H9 (cell line): Measurements from ENCODE around the gene SEC22A. TPM values are rescaled to one million over a fixed set of nuclear protein-coding genes. Genes with fewer than 3 reads are reported as not detected.

Source experiments
- DNase-seq: peaks from one replicate; pipeline ENCODE4 v3.0.0-alpha.2; 2017
- H2AFZ ChIP-seq: one replicate; pipeline ENCODE4 v1.6.1; 2013; ENCODE audit warnings: mild to moderate bottlenecking, low read length, control low read depth, moderate library complexity
- H2AK5ac ChIP-seq: 2 replicates; pipeline ENCODE4 v1.6.1; 2013; ENCODE audit warnings: low read length, control low read depth, mixed read lengths; ENCODE audit not compliant: insufficient read length
- H2BK120ac ChIP-seq: one replicate; pipeline ENCODE4 v1.6.1; 2013; ENCODE audit warnings: low read depth, mild to moderate bottlenecking, low read length, control low read depth, inconsistent platforms; ENCODE audit not compliant: poor library complexity, severe bottlenecking
- H2BK12ac ChIP-seq: 2 replicates; pipeline ENCODE4 v1.6.1; 2013; ENCODE audit warnings: low read length, control low read depth, mixed read lengths, low read depth; ENCODE audit not compliant: insufficient read length
- H2BK15ac ChIP-seq: 2 replicates; pipeline ENCODE4 v1.6.1; 2013; ENCODE audit warnings: low read depth, low read length, control low read depth
- H2BK20ac ChIP-seq: one replicate; pipeline ENCODE4 v1.6.1; 2013; ENCODE audit warnings: low read depth, mild to moderate bottlenecking, low read length, control low read depth, inconsistent platforms; ENCODE audit not compliant: poor library complexity, severe bottlenecking
- H2BK5ac ChIP-seq: 2 replicates; pipeline ENCODE4 v1.6.1; 2013; ENCODE audit warnings: low read length, control low read depth, mixed read lengths; ENCODE audit not compliant: insufficient read length
- H3K14ac ChIP-seq: 2 replicates; pipeline ENCODE4 v1.6.1; 2013; ENCODE audit warnings: low read length, control low read depth; ENCODE audit not compliant: insufficient read depth
- H3K18ac ChIP-seq: 2 replicates; pipeline ENCODE4 v1.6.1; 2013; ENCODE audit warnings: low read depth, mild to moderate bottlenecking, mixed read lengths, low read length, control low read depth; ENCODE audit not compliant: insufficient read length
- H3K23ac ChIP-seq: 2 replicates; pipeline ENCODE4 v1.6.1; 2013; ENCODE audit warnings: low read length, control low read depth, mixed read lengths, low read depth; ENCODE audit not compliant: insufficient read length
- H3K23me2 ChIP-seq: 2 replicates; pipeline ENCODE4 v1.6.1; 2013; ENCODE audit warnings: low read depth, mild to moderate bottlenecking, mixed read lengths, low read length, control low read depth; ENCODE audit not compliant: insufficient read length, poor library complexity, severe bottlenecking
- H3K27ac ChIP-seq: 2 replicates; pipeline ENCODE4 v1.5.1; 2013; ENCODE audit warnings: low read length, control low read depth, mixed read lengths, low read depth; ENCODE audit not compliant: insufficient read length
- H3K27me3 ChIP-seq: 2 replicates; pipeline ENCODE4 v1.6.1; 2013; ENCODE audit warnings: low read length, control low read depth, inconsistent platforms; ENCODE audit not compliant: insufficient read depth
- H3K4ac ChIP-seq: 2 replicates; pipeline ENCODE4 v1.6.1; 2013; ENCODE audit warnings: low read depth, mild to moderate bottlenecking, control low read depth, inconsistent platforms, low read length, moderate library complexity
- H3K4me1 ChIP-seq: 2 replicates; pipeline ENCODE4 v1.6.1; 2013; ENCODE audit warnings: low read length, control low read depth, inconsistent platforms; ENCODE audit not compliant: insufficient read depth
- H3K4me2 ChIP-seq: 2 replicates; pipeline ENCODE4 v1.6.1; 2013; ENCODE audit warnings: low read length, control low read depth, mixed read lengths; ENCODE audit not compliant: insufficient read length, insufficient read depth
- H3K56ac ChIP-seq: 2 replicates; pipeline ENCODE4 v1.6.1; 2013; ENCODE audit warnings: low read depth, mild to moderate bottlenecking, mixed read lengths, low read length, control low read depth; ENCODE audit not compliant: insufficient read length
- H3K79me1 ChIP-seq: 2 replicates; pipeline ENCODE4 v1.6.1; 2013; ENCODE audit warnings: low read depth, mild to moderate bottlenecking, moderate library complexity, low read length, control low read depth, inconsistent platforms; ENCODE audit not compliant: insufficient read depth, poor library complexity, severe bottlenecking
- H3K79me2 ChIP-seq: 2 replicates; pipeline ENCODE4 v1.6.1; 2013; ENCODE audit warnings: low read length, control low read depth, inconsistent platforms; ENCODE audit not compliant: insufficient read depth
- H3K9ac ChIP-seq: 2 replicates; pipeline ENCODE4 v1.6.1; 2013; ENCODE audit warnings: low read length, control low read depth, mixed read lengths; ENCODE audit not compliant: insufficient read length; ENCODE audit errors: extremely low read depth
- H3K9me3 ChIP-seq: one replicate; pipeline ENCODE4 v1.6.1; 2013; ENCODE audit warnings: low read depth, low read length, inconsistent platforms; ENCODE audit not compliant: control insufficient read depth
- H3T11ph ChIP-seq: one replicate; pipeline ENCODE4 v1.6.1; 2013; ENCODE audit warnings: mild to moderate bottlenecking, low read length, control low read depth, inconsistent platforms
- H4K20me1 ChIP-seq: one replicate; pipeline ENCODE4 v1.6.1; 2013; ENCODE audit not compliant: control insufficient read depth, insufficient read length, insufficient read depth
- H4K5ac ChIP-seq: 2 replicates; pipeline ENCODE4 v1.6.1; 2013; ENCODE audit warnings: low read depth, mild to moderate bottlenecking, mixed read lengths, low read length, control low read depth; ENCODE audit not compliant: insufficient read length
- H4K8ac ChIP-seq: replicated peaks from 2 replicates; pipeline ENCODE4 v1.6.1; 2013; ENCODE audit warnings: low read length, control low read depth, mixed read lengths, low read depth; ENCODE audit not compliant: insufficient read length
- H4K91ac ChIP-seq: 2 replicates; pipeline ENCODE4 v1.6.1; 2013; ENCODE audit warnings: low read depth, mild to moderate bottlenecking, moderate library complexity, mixed read lengths, low read length, control low read depth; ENCODE audit not compliant: insufficient read length
- H3K27ac Mint-ChIP-seq, 3 experiments: 2 replicates in 2 of 3; 3 replicates in 1 of 3; pipeline ENCODE4 v1.8.0; 2020 to 2021; ENCODE audit warnings: mixed read lengths in 3 of 3, mild to moderate bottlenecking in 1 of 3, moderate library complexity in 1 of 3
- H3K27me3 Mint-ChIP-seq: 2 replicates; pipeline ENCODE4 v1.8.0; 2021; ENCODE audit warnings: low read depth, mild to moderate bottlenecking, moderate library complexity, mixed read lengths
- H3K36me3 Mint-ChIP-seq, 3 experiments: 2 replicates in 2 of 3; 3 replicates in 1 of 3; pipeline ENCODE4 v1.8.0; 2020 to 2021; ENCODE audit warnings: low read depth in 3 of 3, mixed read lengths in 3 of 3; ENCODE audit not compliant: insufficient read depth in 1 of 3
- H3K4me1 Mint-ChIP-seq, 2 experiments: 2 replicates each; pipeline ENCODE4 v1.8.0; 2020; ENCODE audit warnings: mixed read lengths in 2 of 2
- H3K4me3 Mint-ChIP-seq, 2 experiments: 2 replicates in 1 of 2; 3 replicates in 1 of 2; pipeline ENCODE4 v1.8.0; 2020 to 2021; ENCODE audit warnings: mild to moderate bottlenecking in 2 of 2, mixed read lengths in 2 of 2, moderate library complexity in 1 of 2
- H3K9me3 Mint-ChIP-seq, 2 experiments: 2 replicates in 1 of 2; 3 replicates in 1 of 2; pipeline ENCODE4 v1.8.0; 2020; ENCODE audit warnings: mild to moderate bottlenecking in 2 of 2, mixed read lengths in 2 of 2, moderate library complexity in 1 of 2
- CTCF ChIP-seq: fragments of 200-600 bp; sonication (generic); conservative IDR thresholded peaks from 3 replicates; pipeline ENCODE4 v1.8.0; 2021; ENCODE audit warnings: antibody characterized with exemption, mild to moderate bottlenecking
- WGBS: extraction: QIAGEN DNeasy Blood & Tissue Kit; methylation state at CpG from one replicate; pipeline ENCODE4 v1.1.7; 2013; ENCODE audit warnings: missing lambda C conversion rate, low lambda C conversion rate, mixed read lengths; ENCODE audit not compliant: insufficient read length; ENCODE audit errors: extremely low coverage; 5-methylcytosine and 5-hydroxymethylcytosine counted together
- total RNA-seq: library from RNA; stranded (reverse); gene quantifications from 2 replicates; pipeline ENCODE4 v1.2.1, GENCODE V29; 2021

SEC22A gene
- total RNA-seq, 1 experiment from 2014 or later, result 9.9 TPM

- H3K9ac ChIP-seq, result no peak overlapping the region
Measured at GRCh38 chr3:123153125-123154019, 48.4 kb upstream of the SEC22A start.

More at GRCh38 chr3:123153125-123154019, 48.4 kb upstream of the SEC22A start:
- no peak overlapping the region for H3K4ac ChIP-seq
- no peak overlapping the region for H2BK15ac ChIP-seq
- H4K91ac ChIP-seq, result no peak overlapping the region
- H3T11ph ChIP-seq, result no peak overlapping the region
- no peak overlapping the region for H2BK120ac ChIP-seq
- H3K14ac ChIP-seq, result no peak overlapping the region
- no peak overlapping the region for H2BK12ac ChIP-seq
- no peaks in the 10 kb centered on the region for H3K79me1 ChIP-seq
- H3K18ac ChIP-seq, result no peak overlapping the region
- H2AFZ ChIP-seq, result no peak overlapping the region
- TF ChIP-seq CTCF, result no peak
- no peak overlapping the region for H2BK20ac ChIP-seq
- no peaks in the 10 kb centered on the region for H3K79me2 ChIP-seq
- no peaks in the 10 kb centered on the region for H3K9me3 ChIP-seq
- no peaks in the 10 kb centered on the region; the same call in 1 of the 2 replicates for H3K27me3 Mint-ChIP-seq
- DNase-seq, result peak; percentile 8
- H3K36me3 Mint-ChIP-seq, result peaks cover 13 to 42% (median 25%) of the 10 kb centered on the region in 3 experiments; a peak in 6 of 7 replicates
- H4K8ac ChIP-seq, result no peak overlapping the region
- H3K4me2 ChIP-seq, result no peak overlapping the region
- H3K23me2 ChIP-seq, result no peaks in the 10 kb centered on the region
- peak overlapping the region in 1 of 3 experiments; percentile 76; a peak in 2 of 7 replicates for H3K27ac Mint-ChIP-seq
- no peaks in the 10 kb centered on the region for H3K9me3 Mint-ChIP-seq
- no peak overlapping the region for H3K4me3 Mint-ChIP-seq
- H2AK5ac ChIP-seq, result no peak overlapping the region
- WGBS, result no CpG with 5 or more reads among the region's 6 CpGs
- H3K27ac ChIP-seq, result no peak overlapping the region
- H4K5ac ChIP-seq, result no peak overlapping the region
- H3K56ac ChIP-seq, result no peak overlapping the region
- H3K23ac ChIP-seq, result no peak overlapping the region
- H3K27me3 ChIP-seq, result no peaks in the 10 kb centered on the region
- peaks cover 2 to 6% of the 10 kb centered on the region in 2 experiments; a peak in 2 of 4 replicates for H3K4me1 Mint-ChIP-seq
- no peaks in the 10 kb centered on the region for H3K4me1 ChIP-seq
- no peak overlapping the region for H2BK5ac ChIP-seq
- no peaks in the 10 kb centered on the region for H4K20me1 ChIP-seq
